Measurements from ENCODE around the gene C10orf71.

DNA sequence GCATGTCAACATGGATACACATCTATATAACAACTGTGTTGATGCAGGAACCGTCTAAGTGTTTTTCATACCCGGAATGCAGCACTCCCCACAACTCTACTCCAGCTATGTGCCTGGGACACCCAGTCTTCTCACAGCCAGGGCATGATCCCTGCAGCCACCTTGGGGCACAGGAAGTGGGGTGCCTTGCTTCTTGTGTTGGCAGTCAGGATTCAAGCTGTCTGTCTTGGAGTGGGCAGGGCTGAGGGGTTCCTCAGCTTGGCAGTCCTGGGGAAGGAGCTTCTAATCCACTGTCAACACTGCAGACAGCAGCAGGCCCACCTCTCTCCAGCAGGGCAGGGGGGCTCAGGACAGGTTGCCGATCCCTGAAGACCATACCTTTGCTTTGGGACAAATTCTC lies 55.6 kb downstream of the C10orf71 start:
- TF ChIP-seq ZNF274 (IDR thresholded peaks at IDR 0.05; ENCODE audit: low read length) (no peak), ZNF274 (tag by site-specific recombination; IDR thresholded peaks at IDR 0.05; ENCODE audit: borderline replicate concordance) (no peak), ZBTB7A (tag by site-specific recombination; IDR thresholded peaks at IDR 0.05; ENCODE audit: low read depth) (no peak), ZNF629 (tag by site-specific recombination; IDR thresholded peaks at IDR 0.05) (no peak), MYNN (tag by site-specific recombination; IDR thresholded peaks at IDR 0.05; ENCODE audit: borderline replicate concordance) (no peak), ZNF146 (tag by site-specific recombination; IDR thresholded peaks at IDR 0.05) (no peak), ZSCAN30 (tag by site-specific recombination; IDR thresholded peaks at IDR 0.05) (no peak)
- TF ChIP-seq, protein P1, sequence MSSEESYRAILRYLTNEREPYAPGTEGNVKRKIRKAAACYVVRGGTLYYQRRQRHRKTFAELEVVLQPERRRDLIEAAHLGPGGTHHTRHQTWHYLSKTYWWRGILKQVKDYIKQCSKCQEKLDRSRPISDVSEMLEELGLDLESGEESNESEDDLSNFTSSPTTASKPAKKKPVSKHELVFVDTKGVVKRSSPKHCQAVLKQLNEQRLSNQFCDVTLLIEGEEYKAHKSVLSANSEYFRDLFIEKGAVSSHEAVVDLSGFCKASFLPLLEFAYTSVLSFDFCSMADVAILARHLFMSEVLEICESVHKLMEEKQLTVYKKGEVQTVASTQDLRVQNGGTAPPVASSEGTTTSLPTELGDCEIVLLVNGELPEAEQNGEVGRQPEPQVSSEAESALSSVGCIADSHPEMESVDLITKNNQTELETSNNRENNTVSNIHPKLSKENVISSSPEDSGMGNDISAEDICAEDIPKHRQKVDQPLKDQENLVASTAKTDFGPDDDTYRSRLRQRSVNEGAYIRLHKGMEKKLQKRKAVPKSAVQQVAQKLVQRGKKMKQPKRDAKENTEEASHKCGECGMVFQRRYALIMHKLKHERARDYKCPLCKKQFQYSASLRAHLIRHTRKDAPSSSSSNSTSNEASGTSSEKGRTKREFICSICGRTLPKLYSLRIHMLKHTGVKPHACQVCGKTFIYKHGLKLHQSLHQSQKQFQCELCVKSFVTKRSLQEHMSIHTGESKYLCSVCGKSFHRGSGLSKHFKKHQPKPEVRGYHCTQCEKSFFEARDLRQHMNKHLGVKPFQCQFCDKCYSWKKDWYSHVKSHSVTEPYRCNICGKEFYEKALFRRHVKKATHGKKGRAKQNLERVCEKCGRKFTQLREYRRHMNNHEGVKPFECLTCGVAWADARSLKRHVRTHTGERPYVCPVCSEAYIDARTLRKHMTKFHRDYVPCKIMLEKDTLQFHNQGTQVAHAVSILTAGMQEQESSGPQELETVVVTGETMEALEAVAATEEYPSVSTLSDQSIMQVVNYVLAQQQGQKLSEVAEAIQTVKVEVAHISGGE (tag by site-specific recombination; conservative IDR thresholded peaks at IDR 0.05; ENCODE audit: low read depth) = no peak
- TF ChIP-seq, protein P2, sequence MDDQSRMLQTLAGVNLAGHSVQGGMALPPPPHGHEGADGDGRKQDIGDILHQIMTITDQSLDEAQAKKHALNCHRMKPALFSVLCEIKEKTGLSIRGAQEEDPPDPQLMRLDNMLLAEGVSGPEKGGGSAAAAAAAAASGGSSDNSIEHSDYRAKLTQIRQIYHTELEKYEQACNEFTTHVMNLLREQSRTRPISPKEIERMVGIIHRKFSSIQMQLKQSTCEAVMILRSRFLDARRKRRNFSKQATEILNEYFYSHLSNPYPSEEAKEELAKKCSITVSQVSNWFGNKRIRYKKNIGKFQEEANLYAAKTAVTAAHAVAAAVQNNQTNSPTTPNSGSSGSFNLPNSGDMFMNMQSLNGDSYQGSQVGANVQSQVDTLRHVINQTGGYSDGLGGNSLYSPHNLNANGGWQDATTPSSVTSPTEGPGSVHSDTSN (CRISPR knock-in tag; IDR thresholded peaks at IDR 0.05) = no peak
- TF ChIP-seq, protein P3, sequence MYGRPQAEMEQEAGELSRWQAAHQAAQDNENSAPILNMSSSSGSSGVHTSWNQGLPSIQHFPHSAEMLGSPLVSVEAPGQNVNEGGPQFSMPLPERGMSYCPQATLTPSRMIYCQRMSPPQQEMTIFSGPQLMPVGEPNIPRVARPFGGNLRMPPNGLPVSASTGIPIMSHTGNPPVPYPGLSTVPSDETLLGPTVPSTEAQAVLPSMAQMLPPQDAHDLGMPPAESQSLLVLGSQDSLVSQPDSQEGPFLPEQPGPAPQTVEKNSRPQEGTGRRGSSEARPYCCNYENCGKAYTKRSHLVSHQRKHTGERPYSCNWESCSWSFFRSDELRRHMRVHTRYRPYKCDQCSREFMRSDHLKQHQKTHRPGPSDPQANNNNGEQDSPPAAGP (tag by site-specific recombination; IDR thresholded peaks at IDR 0.05) = no peak
- TF ChIP-seq, protein P4, sequence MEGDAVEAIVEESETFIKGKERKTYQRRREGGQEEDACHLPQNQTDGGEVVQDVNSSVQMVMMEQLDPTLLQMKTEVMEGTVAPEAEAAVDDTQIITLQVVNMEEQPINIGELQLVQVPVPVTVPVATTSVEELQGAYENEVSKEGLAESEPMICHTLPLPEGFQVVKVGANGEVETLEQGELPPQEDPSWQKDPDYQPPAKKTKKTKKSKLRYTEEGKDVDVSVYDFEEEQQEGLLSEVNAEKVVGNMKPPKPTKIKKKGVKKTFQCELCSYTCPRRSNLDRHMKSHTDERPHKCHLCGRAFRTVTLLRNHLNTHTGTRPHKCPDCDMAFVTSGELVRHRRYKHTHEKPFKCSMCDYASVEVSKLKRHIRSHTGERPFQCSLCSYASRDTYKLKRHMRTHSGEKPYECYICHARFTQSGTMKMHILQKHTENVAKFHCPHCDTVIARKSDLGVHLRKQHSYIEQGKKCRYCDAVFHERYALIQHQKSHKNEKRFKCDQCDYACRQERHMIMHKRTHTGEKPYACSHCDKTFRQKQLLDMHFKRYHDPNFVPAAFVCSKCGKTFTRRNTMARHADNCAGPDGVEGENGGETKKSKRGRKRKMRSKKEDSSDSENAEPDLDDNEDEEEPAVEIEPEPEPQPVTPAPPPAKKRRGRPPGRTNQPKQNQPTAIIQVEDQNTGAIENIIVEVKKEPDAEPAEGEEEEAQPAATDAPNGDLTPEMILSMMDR (tag by site-specific recombination; IDR thresholded peaks at IDR 0.05) = no peak
- TF ChIP-seq, protein P5, sequence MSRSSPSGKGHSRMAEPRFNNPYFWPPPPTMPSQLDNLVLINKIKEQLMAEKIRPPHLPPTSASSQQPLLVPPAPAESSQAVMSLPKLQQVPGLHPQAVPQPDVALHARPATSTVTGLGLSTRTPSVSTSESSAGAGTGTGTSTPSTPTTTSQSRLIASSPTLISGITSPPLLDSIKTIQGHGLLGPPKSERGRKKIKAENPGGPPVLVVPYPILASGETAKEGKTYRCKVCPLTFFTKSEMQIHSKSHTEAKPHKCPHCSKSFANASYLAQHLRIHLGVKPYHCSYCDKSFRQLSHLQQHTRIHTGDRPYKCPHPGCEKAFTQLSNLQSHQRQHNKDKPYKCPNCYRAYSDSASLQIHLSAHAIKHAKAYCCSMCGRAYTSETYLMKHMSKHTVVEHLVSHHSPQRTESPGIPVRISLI (tag by site-specific recombination; IDR thresholded peaks at IDR 0.05) = no peak
